ENCODE measurements around the gene NIT1. TPM values are rescaled to one million over a fixed set of nuclear protein-coding genes. Genes with fewer than 3 reads are reported as not detected.
A peak's percentile ranks its signal among the peaks of the same experiment; 100 is the strongest.

NIT1 gene
- polyA plus RNA-seq, 6 donors from 2014 or later, result 21.3 to 30.1 (median 25.6) TPM

DNA sequence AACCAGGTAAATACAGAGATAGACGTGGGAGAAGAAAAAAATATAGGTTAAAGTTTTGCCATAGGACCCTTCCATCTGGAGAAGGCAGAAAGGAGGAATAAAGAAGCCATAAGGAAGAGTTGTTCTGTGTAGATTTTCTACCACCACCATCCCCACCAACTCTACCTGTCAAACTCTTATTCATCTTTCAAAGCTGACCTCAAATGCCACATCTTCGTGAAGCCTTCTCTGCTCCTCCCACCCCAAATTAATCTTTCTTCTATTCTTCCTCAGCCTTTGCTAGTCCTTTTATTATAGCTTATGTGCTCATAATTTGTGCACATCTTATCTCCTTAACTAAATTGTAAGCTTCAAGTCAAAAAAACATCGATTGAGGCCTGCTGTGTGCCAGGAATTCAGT, 27.3 kb upstream of the NIT1 start:
- DNase-seq (no peak), ATAC-seq (ENCODE audit: low read depth in 2 of 2) (no peak)
- Mint-ChIP-seq H3K4me3 (no peak overlapping the region), H3K9me3 (no peaks in the 10 kb centered on the region), H3K27ac (no peak overlapping the region), H3K4me1 (no peaks in the 10 kb centered on the region), H3K36me3 (no peaks in the 10 kb centered on the region), H3K27me3 (peaks cover 0 to 14% (median 8%) of the 10 kb centered on the region in 3 donors)

- no peaks in the 10 kb centered on the region for H3K9me3 Mint-ChIP-seq
These were observed 26.8 kb upstream of the NIT1 start for GRCh38 chr1:161091093-161091492.

GRCh38 chr1:161091796-161092507, 26.0 kb upstream of the NIT1 start:
- DNase-seq (no peak), ATAC-seq (ENCODE audit: low read depth in 2 of 2) (no peak)
- Mint-ChIP-seq H3K9me3 (no peaks in the 10 kb centered on the region), H3K27me3 (peaks cover 0 to 14% (median 0%) of the 10 kb centered on the region in 3 donors), H3K4me3 (no peak overlapping the region), H3K27ac (peak overlapping the region in 1 of 6 donors; percentile 57), H3K36me3 (no peaks in the 10 kb centered on the region), H3K4me1 (peaks cover 7 to 11% (median 7%) of the 10 kb centered on the region in 3 donors)

More at GRCh38 chr1:161091093-161091492, 26.8 kb upstream of the NIT1 start:
- peaks cover 1 to 3% (median 2%) of the 10 kb centered on the region in 3 donors for H3K4me1 Mint-ChIP-seq
- ATAC-seq (ENCODE audit: low read depth in 2 of 2) (no peak), DNase-seq (no peak)
- H3K4me3 Mint-ChIP-seq, result no peak overlapping the region
- peaks cover 0 to 14% (median 3%) of the 10 kb centered on the region in 3 donors for H3K27me3 Mint-ChIP-seq
- no peaks in the 10 kb centered on the region for H3K36me3 Mint-ChIP-seq
- H3K27ac Mint-ChIP-seq, result no peak overlapping the region

DNA sequence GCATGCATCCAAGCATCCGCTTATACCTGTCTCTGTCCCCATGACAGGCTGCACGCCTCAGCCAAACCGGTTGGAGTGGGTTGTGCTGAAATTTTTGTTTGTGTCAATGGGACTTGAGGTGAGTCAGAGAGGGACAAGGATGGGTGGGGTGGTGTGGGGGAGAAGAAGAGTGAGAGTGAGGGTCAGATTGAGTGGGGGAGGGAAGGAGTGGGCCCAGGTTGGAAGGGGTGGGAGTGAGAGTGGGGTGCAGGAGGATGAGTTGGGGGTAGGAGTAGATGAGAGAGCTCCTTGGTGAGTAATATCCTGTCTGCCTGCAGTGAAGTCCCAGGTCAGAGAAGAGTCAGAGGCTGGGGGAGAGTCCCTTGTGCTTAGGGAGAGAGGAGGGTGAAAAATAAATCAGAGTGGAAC, 25.3 kb upstream of the NIT1 start:
- ATAC-seq (ENCODE audit: low read depth in 2 of 2) (no peak), DNase-seq (no peak)
- Mint-ChIP-seq H3K27ac (no peak overlapping the region), H3K9me3 (peaks cover 0 to 3% (median 0%) of the 10 kb centered on the region in 7 donors), H3K4me1 (peaks cover 13 to 17% (median 14%) of the 10 kb centered on the region in 3 donors), H3K36me3 (no peaks in the 10 kb centered on the region), H3K4me3 (no peak overlapping the region), H3K27me3 (peaks cover 0 to 17% (median 0%) of the 10 kb centered on the region in 3 donors)

DNA sequence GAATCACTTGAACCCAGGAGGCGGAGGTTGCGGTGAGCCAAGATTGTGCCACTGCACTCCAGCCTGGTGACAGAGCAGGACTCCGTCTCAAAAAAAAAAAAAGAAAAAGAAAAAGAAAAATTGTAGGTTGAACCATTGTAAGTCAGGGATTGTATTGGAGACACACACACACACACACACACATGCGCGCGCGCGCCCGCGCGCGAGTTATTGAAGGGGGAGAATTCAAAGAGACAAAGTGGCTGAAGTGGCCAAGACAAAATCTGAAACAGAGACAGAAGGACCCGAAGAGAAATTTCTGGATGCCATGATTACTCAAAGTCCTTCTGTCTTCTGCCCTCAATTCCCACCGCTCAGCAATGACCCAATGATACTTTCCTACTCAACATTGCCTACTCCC, 23.4 kb upstream of the NIT1 start:
- ATAC-seq (ENCODE audit: low read depth in 2 of 2) (no peak), DNase-seq (no peak)
- Mint-ChIP-seq H3K9me3 (peaks cover 0 to 5% (median 0%) of the 10 kb centered on the region in 7 donors), H3K36me3 (no peaks in the 10 kb centered on the region), H3K27ac (peak overlapping the region in 2 of 6 donors; percentile 10 to 14), H3K4me3 (peak overlapping the region in 1 of 8 donors; percentile 15), H3K27me3 (peaks cover 0 to 10% (median 0%) of the 10 kb centered on the region in 3 donors), H3K4me1 (peaks cover 24 to 29% (median 28%) of the 10 kb centered on the region in 3 donors)

DNA sequence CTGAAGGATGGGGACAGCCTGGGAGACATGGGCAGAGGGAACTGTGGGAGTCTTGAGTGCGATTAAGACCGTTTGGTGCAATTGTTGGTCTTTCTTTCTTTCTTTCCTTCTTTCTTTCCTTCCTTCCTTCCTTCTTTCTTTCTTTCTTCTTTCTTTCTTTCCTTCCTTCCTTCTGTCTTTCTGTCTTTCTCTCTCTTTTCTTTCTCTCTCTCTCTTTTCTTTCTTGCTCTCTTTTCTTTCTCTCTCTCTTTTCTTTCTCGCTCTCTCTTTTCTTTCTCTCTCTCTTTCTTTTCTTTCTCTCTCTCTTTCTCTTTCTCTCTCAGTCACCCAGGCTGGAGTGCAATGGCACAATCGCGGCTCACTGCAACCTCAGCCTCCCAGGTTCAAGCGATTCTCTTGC, 22.7 kb upstream of the NIT1 start:
- Mint-ChIP-seq H3K4me1 (peaks cover 24 to 29% (median 28%) of the 10 kb centered on the region in 3 donors), H3K27ac (peak overlapping the region in 3 of 6 donors; percentile 14 to 89 (median 75)), H3K36me3 (no peaks in the 10 kb centered on the region), H3K4me3 (no peak overlapping the region), H3K27me3 (peaks cover 0 to 10% (median 0%) of the 10 kb centered on the region in 3 donors), H3K9me3 (peaks cover 0 to 5% (median 0%) of the 10 kb centered on the region in 7 donors)
- DNase-seq (no peak), ATAC-seq (ENCODE audit: low read depth in 2 of 2) (no peak)

DNA sequence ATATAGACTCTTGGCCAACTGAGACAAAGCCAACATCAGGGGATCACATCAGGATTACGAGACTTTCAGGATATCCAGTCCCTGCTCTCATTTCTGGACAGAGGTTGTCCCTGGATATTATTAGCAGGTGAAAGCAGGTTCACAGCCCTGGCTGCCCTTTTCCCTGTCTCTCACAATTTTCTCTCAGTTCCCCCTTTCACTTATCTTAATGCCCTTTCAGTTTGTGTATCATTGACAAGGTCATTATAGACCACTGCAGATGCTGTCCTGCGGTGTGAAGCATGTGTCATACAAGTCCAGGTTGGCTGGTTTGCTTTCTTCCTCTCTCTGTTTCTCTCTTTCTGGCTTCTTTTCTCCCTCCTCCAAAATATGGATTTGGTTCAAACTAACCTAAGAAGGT, 21.9 kb upstream of the NIT1 start:
- Mint-ChIP-seq H3K36me3 (no peaks in the 10 kb centered on the region), H3K4me1 (peaks cover 24 to 29% (median 28%) of the 10 kb centered on the region in 3 donors), H3K27me3 (peaks cover 0 to 10% (median 0%) of the 10 kb centered on the region in 3 donors), H3K9me3 (peaks cover 0 to 5% (median 0%) of the 10 kb centered on the region in 7 donors), H3K27ac (peak overlapping the region in 3 of 6 donors; percentile 66 to 98 (median 89)), H3K4me3 (peak overlapping the region in 2 of 8 donors; percentile 15 to 91)
- DNase-seq (no peak), ATAC-seq (ENCODE audit: low read depth in 2 of 2) (no peak)

- ATAC-seq (ENCODE audit: low read depth in 2 of 2) (no peak), DNase-seq (no peak)
- H3K27me3 Mint-ChIP-seq, result peaks cover 0 to 10% (median 0%) of the 10 kb centered on the region in 3 donors
- peak overlapping the region in 3 of 6 donors; percentile 97 to 100 (median 98) for H3K27ac Mint-ChIP-seq
- H3K36me3 Mint-ChIP-seq, result no peaks in the 10 kb centered on the region
- peaks cover 24 to 29% (median 28%) of the 10 kb centered on the region in 3 donors for H3K4me1 Mint-ChIP-seq
- H3K9me3 Mint-ChIP-seq, result peaks cover 0 to 5% (median 0%) of the 10 kb centered on the region in 7 donors
- peak overlapping the region in 4 of 8 donors; percentile 2 to 93 (median 53) for H3K4me3 Mint-ChIP-seq
These were observed 21.4 kb upstream of the NIT1 start for GRCh38 chr1:161096530-161096929.

GRCh38 chr1:161098210-161099068, 19.5 kb upstream of the NIT1 start, which contains the start of gene KLHDC9:
Gene KLHDC9 (plus strand): TSS chr1:161098361. CDS start chr1:161098536, 175 bp downstream.
- Mint-ChIP-seq H3K4me1 (peaks cover 24 to 29% (median 28%) of the 10 kb centered on the region in 3 donors), H3K9me3 (peaks cover 0 to 5% (median 0%) of the 10 kb centered on the region in 7 donors), H3K27me3 (peaks cover 0 to 6% (median 0%) of the 10 kb centered on the region in 3 donors), H3K4me3 (peak within 1 kb of the TSS; percentile 79 to 95 (median 91)), H3K27ac (peak within 1 kb of the TSS; percentile 92 to 100 (median 98)), H3K36me3 (no peaks in the 10 kb centered on the region)
- DNase-seq, result peak; percentile 66
- ATAC-seq (ENCODE audit: low read depth in 2 of 2), result peak; percentile 79 to 81

GRCh38 chr1:161099090-161099802, 18.7 kb upstream of the NIT1 start:
- Mint-ChIP-seq H3K4me3 (peak overlapping the region; percentile 67 to 95 (median 86)), H3K36me3 (no peaks in the 10 kb centered on the region), H3K27me3 (peaks cover 0 to 6% (median 0%) of the 10 kb centered on the region in 3 donors), H3K9me3 (peaks cover 0 to 5% (median 0%) of the 10 kb centered on the region in 7 donors), H3K27ac (peak overlapping the region in 5 of 6 donors; percentile 36 to 76 (median 66)), H3K4me1 (peaks cover 28 to 29% (median 28%) of the 10 kb centered on the region in 3 donors)
- ATAC-seq (ENCODE audit: low read depth in 2 of 2) (no peak), DNase-seq (no peak)

DNA sequence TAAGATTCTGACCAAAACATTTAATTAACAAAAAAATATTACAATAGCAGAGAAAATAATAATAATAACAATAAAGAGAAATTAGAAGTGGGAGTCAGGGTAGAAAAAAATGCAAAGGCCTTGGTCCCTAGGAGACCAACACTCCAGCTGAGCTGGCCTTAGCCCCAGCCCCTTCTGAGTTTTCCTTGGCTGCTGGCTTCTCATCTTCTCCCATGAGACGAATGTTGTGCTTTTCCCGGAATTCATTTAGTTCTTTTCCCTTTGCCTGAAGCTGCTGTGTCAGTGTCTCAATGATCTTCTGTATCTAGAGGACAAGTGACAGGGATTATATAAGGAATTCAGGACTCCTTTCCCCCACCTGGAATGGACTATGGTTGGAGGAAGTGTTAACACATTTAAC, 17.3 kb upstream of the NIT1 start:
- no peak for ATAC-seq (ENCODE audit: low read depth in 2 of 2)
- peak overlapping the region in 2 of 8 donors; percentile 30 for H3K4me3 Mint-ChIP-seq
- no peaks in the 10 kb centered on the region for H3K36me3 Mint-ChIP-seq
- H3K4me1 Mint-ChIP-seq, result peaks cover 28 to 35% (median 34%) of the 10 kb centered on the region in 3 donors
- H3K27ac Mint-ChIP-seq, result peak overlapping the region in 1 of 6 donors; percentile 35
- no peak for DNase-seq
- peaks cover 0 to 6% (median 0%) of the 10 kb centered on the region in 3 donors for H3K27me3 Mint-ChIP-seq
- peaks cover 0 to 5% (median 0%) of the 10 kb centered on the region in 7 donors for H3K9me3 Mint-ChIP-seq

DNA sequence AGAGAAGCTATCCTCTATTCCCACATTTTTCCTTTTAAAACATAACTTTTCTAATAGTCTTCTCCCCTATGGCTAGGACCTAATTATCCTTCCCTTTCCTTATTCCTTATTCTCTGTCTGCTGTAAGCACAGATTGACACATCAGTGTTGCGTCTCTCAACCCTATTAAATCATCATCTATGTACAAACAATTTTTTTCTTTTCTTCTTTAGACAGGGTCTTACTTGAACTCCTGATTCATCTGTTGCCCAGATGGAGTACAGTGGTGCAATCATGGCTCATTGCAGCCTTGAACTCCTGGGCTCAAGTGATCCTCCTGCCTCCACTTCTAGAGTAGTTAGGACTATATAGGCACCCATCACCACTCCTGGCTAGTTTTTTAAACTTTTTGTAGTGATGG, 11.5 kb upstream of the NIT1 start:
- Mint-ChIP-seq H3K4me1 (peaks cover 8 to 32% (median 17%) of the 10 kb centered on the region in 3 donors), H3K27me3 (no peaks in the 10 kb centered on the region), H3K36me3 (no peaks in the 10 kb centered on the region), H3K27ac (no peak overlapping the region), H3K4me3 (no peak overlapping the region), H3K9me3 (no peaks in the 10 kb centered on the region)
- DNase-seq, result no peak
- no peak for ATAC-seq (ENCODE audit: low read depth in 2 of 2)

Data from naive B cell (primary cell).